Mesenchymal stem cell (in vitro differentiated cells and primary cell): Measurements from ENCODE around the gene MXD4. TPM values are rescaled to one million over a fixed set of nuclear protein-coding genes. Genes with fewer than 3 reads are reported as not detected.

ENCODE experiments used
- DNase-seq: peaks from one replicate; pipeline ENCODE4 v3.0.0-alpha.2; 2013
- H2AFZ ChIP-seq: one replicate; pipeline ENCODE4 v1.6.1; 2013; ENCODE audit warnings: low read depth, mild to moderate bottlenecking, control low read depth, inconsistent platforms, low read length, moderate library complexity
- H2AK5ac ChIP-seq: 2 replicates; pipeline ENCODE4 v1.6.1; 2013; ENCODE audit warnings: low read length, moderate library complexity, mild to moderate bottlenecking, inconsistent platforms; ENCODE audit not compliant: severe bottlenecking
- H2BK120ac ChIP-seq: one replicate; pipeline ENCODE4 v1.6.1; 2013; ENCODE audit warnings: low read depth, mild to moderate bottlenecking, inconsistent platforms, low read length, moderate library complexity
- H2BK12ac ChIP-seq, 2 experiments: one replicate each; pipeline ENCODE4 v1.6.1; 2013; ENCODE audit warnings: inconsistent platforms in 2 of 2, low read length in 2 of 2, mild to moderate bottlenecking in 2 of 2, moderate library complexity in 2 of 2, control low read depth in 1 of 2
- H2BK15ac ChIP-seq: one replicate; pipeline ENCODE4 v1.6.1; 2013; ENCODE audit warnings: mild to moderate bottlenecking, low read depth, inconsistent platforms; ENCODE audit not compliant: poor library complexity, severe bottlenecking
- H2BK5ac ChIP-seq: 2 replicates; pipeline ENCODE4 v1.6.1; 2013; ENCODE audit warnings: low read depth, mild to moderate bottlenecking, low read length, control low read depth, inconsistent platforms; ENCODE audit not compliant: poor library complexity, severe bottlenecking
- H3K14ac ChIP-seq, 2 experiments: one replicate each; pipeline ENCODE4 v1.6.1; 2013; ENCODE audit warnings: inconsistent platforms in 2 of 2, low read length in 2 of 2, control low read depth in 1 of 2, mild to moderate bottlenecking in 1 of 2, moderate library complexity in 1 of 2
- H3K18ac ChIP-seq, 2 experiments: one replicate each; pipeline ENCODE4 v1.6.1; 2013; ENCODE audit warnings: inconsistent platforms in 2 of 2, low read length in 2 of 2, control low read depth in 1 of 2, low read depth in 1 of 2, mild to moderate bottlenecking in 1 of 2
- H3K23ac ChIP-seq, 2 experiments: one replicate each; pipeline ENCODE4 v1.6.1; 2013; ENCODE audit warnings: inconsistent platforms in 2 of 2, low read length in 2 of 2, mild to moderate bottlenecking in 2 of 2, moderate library complexity in 2 of 2, control low read depth in 1 of 2
- H3K27ac ChIP-seq: 2 replicates; pipeline ENCODE4 v1.5.1; 2013; ENCODE audit warnings: mild to moderate bottlenecking, moderate library complexity, low read length, control low read depth, inconsistent platforms; ENCODE audit not compliant: poor library complexity, severe bottlenecking
- H3K27me3 ChIP-seq, 2 experiments: 2 replicates each; pipeline versions ENCODE4 v1.6.1 to v1.7.0; 2013; ENCODE audit warnings: low read length in 2 of 2, mild to moderate bottlenecking in 2 of 2, moderate library complexity in 2 of 2, control low read depth in 1 of 2, inconsistent platforms in 1 of 2; ENCODE audit not compliant: control insufficient read depth in 1 of 2, insufficient read depth in 1 of 2
- H3K36me3 ChIP-seq, 2 experiments: 2 replicates each; pipeline versions ENCODE4 v1.6.1 to v1.7.0; 2013; ENCODE audit warnings: low read length in 2 of 2, control low read depth in 1 of 2, inconsistent platforms in 1 of 2, low read depth in 1 of 2, mild to moderate bottlenecking in 1 of 2; ENCODE audit not compliant: insufficient read depth in 2 of 2, control insufficient read depth in 1 of 2
- H3K4ac ChIP-seq, 2 experiments: one replicate each; pipeline ENCODE4 v1.6.1; 2013; ENCODE audit warnings: inconsistent platforms in 2 of 2, low read length in 2 of 2, mild to moderate bottlenecking in 2 of 2, moderate library complexity in 2 of 2, control low read depth in 1 of 2, low read depth in 1 of 2
- H3K4me1 ChIP-seq: 2 replicates; pipeline ENCODE4 v1.6.1; 2013; ENCODE audit warnings: low read depth, low read length, control low read depth; ENCODE audit not compliant: control insufficient read depth, insufficient read depth
- H3K4me2 ChIP-seq: 2 replicates; pipeline ENCODE4 v1.6.1; 2013; ENCODE audit warnings: low read length, mild to moderate bottlenecking, inconsistent platforms; ENCODE audit not compliant: poor library complexity, severe bottlenecking
- H3K4me3 ChIP-seq, 2 experiments: 2 replicates each; pipeline versions ENCODE4 v1.5.1 to v1.7.0; 2013; ENCODE audit warnings: low read length in 2 of 2, mild to moderate bottlenecking in 2 of 2, control low read depth in 1 of 2, low read depth in 1 of 2; ENCODE audit not compliant: insufficient read depth in 1 of 2
- H3K79me1 ChIP-seq: replicated peaks from 2 replicates; pipeline ENCODE4 v1.6.1; 2013; ENCODE audit warnings: mild to moderate bottlenecking, control low read depth, low read length, inconsistent platforms; ENCODE audit not compliant: poor library complexity, severe bottlenecking
- H3K9ac ChIP-seq: 2 replicates; pipeline ENCODE4 v1.7.0; 2013; ENCODE audit warnings: mild to moderate bottlenecking, low read length, moderate library complexity
- H3K9me3 ChIP-seq: 2 replicates; pipeline ENCODE4 v1.7.0; 2013; ENCODE audit warnings: mild to moderate bottlenecking, low read length; ENCODE audit not compliant: control insufficient read depth
- H4K8ac ChIP-seq: one replicate; pipeline ENCODE4 v1.6.1; 2013; ENCODE audit warnings: inconsistent platforms, mild to moderate bottlenecking, low read length, moderate library complexity
- H4K91ac ChIP-seq: one replicate; pipeline ENCODE4 v1.6.1; 2013; ENCODE audit warnings: mild to moderate bottlenecking, low read length, inconsistent platforms
- WGBS: methylation state at CpG from one replicate; pipeline ENCODE4 v1.1.7; 2013; ENCODE audit warnings: mixed read lengths; 5-methylcytosine and 5-hydroxymethylcytosine counted together
- polyA plus RNA-seq, 2 experiments: library from polyadenylated mRNA; stranded (reverse); fragments of 200-250 nt; gene quantifications; one replicate each; pipeline ENCODE4 v1.2.3, GENCODE V29; 2013

The MXD4 gene, protein sequence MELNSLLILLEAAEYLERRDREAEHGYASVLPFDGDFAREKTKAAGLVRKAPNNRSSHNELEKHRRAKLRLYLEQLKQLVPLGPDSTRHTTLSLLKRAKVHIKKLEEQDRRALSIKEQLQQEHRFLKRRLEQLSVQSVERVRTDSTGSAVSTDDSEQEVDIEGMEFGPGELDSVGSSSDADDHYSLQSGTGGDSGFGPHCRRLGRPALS
- 61.3 TPM for polyA plus RNA-seq (2013, experiment 1 of 2)
- polyA plus RNA-seq (2013, experiment 2 of 2): 61.0 TPM

DNA sequence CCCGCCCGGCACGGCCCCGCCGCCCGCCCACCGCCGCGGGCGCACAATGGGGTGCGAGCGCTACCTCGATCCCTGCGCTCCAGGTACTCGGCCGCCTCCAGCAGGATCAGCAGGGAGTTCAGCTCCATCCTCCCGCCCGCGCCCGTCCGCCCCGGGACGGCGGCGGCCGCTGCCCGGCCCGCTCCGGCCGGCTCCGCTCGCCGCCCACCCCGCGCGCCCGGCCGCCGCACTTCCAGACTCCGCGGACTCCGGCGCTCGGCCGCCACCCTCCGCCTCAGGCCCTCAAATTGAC, at the start of gene MXD4:
MXD4 (minus strand) TSS at position 257 of the 292 bp plus-strand sequence; CDS start at position 128, 129 bp downstream.
- peak within 1 kb of the TSS; percentile 73 for H2AFZ ChIP-seq
- peak within 1 kb of the TSS in 1 of 2 experiments; percentile 96 for H3K14ac ChIP-seq
- peak within 1 kb of the TSS; percentile 77 for H3K27ac ChIP-seq
- H3K79me1 ChIP-seq: peaks cover 19% of the 10 kb centered on the region
- peak within 1 kb of the TSS; percentile 85 for H2BK15ac ChIP-seq
- under 1% methylated on average over 35 of the region's 46 CpGs for WGBS
- H3K9me3 ChIP-seq: no peaks in the 10 kb centered on the region
- no peak for DNase-seq
- peak within 1 kb of the TSS; percentile 84 to 98 for H3K18ac ChIP-seq
- H3K4me3 ChIP-seq: peak within 1 kb of the TSS; percentile 85 to 93
- H2AK5ac ChIP-seq: peak within 1 kb of the TSS; percentile 40
- H4K91ac ChIP-seq: peak within 1 kb of the TSS; percentile 95
- H4K8ac ChIP-seq: peak within 1 kb of the TSS; percentile 95
- peaks cover 65% of the 10 kb centered on the region for H3K4me1 ChIP-seq
- peak within 1 kb of the TSS in 1 of 2 experiments; percentile 60 for H3K23ac ChIP-seq
- peak within 1 kb of the TSS; percentile 98 for H3K4me2 ChIP-seq
- H3K9ac ChIP-seq: peak within 1 kb of the TSS; percentile 92
- no peaks in the 10 kb centered on the region for H3K27me3 ChIP-seq
- H3K36me3 ChIP-seq: peaks cover 12 to 38% of the 10 kb centered on the region in 2 experiments
- H2BK12ac ChIP-seq: peak within 1 kb of the TSS in 1 of 2 experiments; percentile 77
- peak within 1 kb of the TSS; percentile 87 for H2BK120ac ChIP-seq
- peak within 1 kb of the TSS; percentile 85 for H2BK5ac ChIP-seq
- peak within 1 kb of the TSS; percentile 88 to 98 for H3K4ac ChIP-seq

DNA sequence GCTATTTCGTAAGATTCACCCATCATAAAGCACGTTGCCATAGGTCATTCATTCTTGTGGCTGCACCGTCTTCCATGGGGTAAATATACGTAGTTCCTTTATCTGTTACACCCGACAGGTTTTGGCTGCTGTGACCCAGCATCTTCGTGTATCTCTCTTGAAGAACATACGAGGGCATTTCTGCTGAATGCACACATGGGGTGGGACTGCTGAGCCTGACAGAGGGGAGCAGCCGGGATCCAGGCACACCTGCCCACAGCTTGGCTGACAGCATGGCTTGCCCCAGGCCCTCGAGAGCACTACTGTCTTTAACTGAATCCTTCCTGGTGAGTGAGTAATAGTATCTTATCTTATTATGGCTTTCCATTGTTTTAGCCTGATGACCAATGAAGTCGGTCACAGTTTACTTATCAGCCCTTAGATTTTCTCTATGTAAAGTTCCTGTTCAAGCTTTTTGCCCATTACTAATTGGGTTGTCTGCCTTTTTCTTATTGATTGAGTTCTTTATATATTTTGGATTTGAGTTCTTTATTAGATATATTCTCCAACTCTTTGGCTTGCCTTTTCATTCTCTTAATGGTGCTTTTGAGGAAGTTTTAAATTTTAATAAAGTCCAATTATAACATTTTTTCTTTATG, 45.0 kb upstream of the MXD4 start:
- Histone ChIP-seq H2AFZ (no peak overlapping the region), H2BK120ac (no peak overlapping the region), H3K14ac (no peak overlapping the region), H3K36me3 (peaks cover 0 to 37% of the 10 kb centered on the region in 2 experiments), H3K4me3 (no peak overlapping the region), H3K18ac (no peak overlapping the region), H2BK5ac (no peak overlapping the region), H3K4me1 (peaks cover 11% of the 10 kb centered on the region), H3K4ac (no peak overlapping the region), H3K23ac (no peak overlapping the region), H3K79me1 (peaks cover 6% of the 10 kb centered on the region), H2AK5ac (no peak overlapping the region), H2BK15ac (no peak overlapping the region), H3K9me3 (peaks cover 15% of the 10 kb centered on the region), H4K91ac (no peak overlapping the region), H2BK12ac (no peak overlapping the region), H3K9ac (no peak overlapping the region), H3K27ac (no peak overlapping the region), H4K8ac (no peak overlapping the region), H3K4me2 (no peak overlapping the region), H3K27me3 (no peaks in the 10 kb centered on the region)
- 87% methylated on average over 8 of the region's 10 CpGs for WGBS
- DNase-seq: no peak

GRCh38 chr4:2305766-2306501, 44.0 kb upstream of the MXD4 start:
- Histone ChIP-seq H3K23ac (no peak overlapping the region), H3K9ac (no peak overlapping the region)

More at GRCh38 chr4:2305766-2306501, 44.0 kb upstream of the MXD4 start:
- peaks cover 15% of the 10 kb centered on the region for H3K9me3 ChIP-seq
- 84% methylated on average over 9 of the region's 11 CpGs for WGBS
- no peak overlapping the region for H4K91ac ChIP-seq
- H2BK120ac ChIP-seq: no peak overlapping the region
- no peak overlapping the region for H2AK5ac ChIP-seq
- H2BK12ac ChIP-seq: no peak overlapping the region
- H3K4me3 ChIP-seq: no peak overlapping the region
- H3K18ac ChIP-seq: no peak overlapping the region
- no peak overlapping the region for H4K8ac ChIP-seq
- no peak overlapping the region for H2AFZ ChIP-seq
- H3K4me2 ChIP-seq: no peak overlapping the region
- H2BK5ac ChIP-seq: no peak overlapping the region
- H3K79me1 ChIP-seq: peaks cover 8% of the 10 kb centered on the region
- peaks cover 11% of the 10 kb centered on the region for H3K4me1 ChIP-seq
- no peaks in the 10 kb centered on the region for H3K27me3 ChIP-seq
- DNase-seq: no peak
- H3K14ac ChIP-seq: no peak overlapping the region
- peaks cover 0 to 47% of the 10 kb centered on the region in 2 experiments for H3K36me3 ChIP-seq
- no peak overlapping the region for H2BK15ac ChIP-seq
- H3K27ac ChIP-seq: no peak overlapping the region
- no peak overlapping the region for H3K4ac ChIP-seq
